Lower lobe of right lung (tissue), 2 donors: Measurements from ENCODE around the gene COL23A1. TPM values are rescaled to one million over a fixed set of nuclear protein-coding genes. Genes with fewer than 3 reads are reported as not detected.
A peak's percentile ranks its signal among the peaks of the same experiment; 100 is the strongest.

ENCODE experiments used
- ATAC-seq, 2 donors: fragments of 200-7000 bp; cut with Tn5 transposase; one replicate each; pipeline ENCODE4 v1.9.1; 2020 to 2022; ENCODE audit warnings: mild to moderate bottlenecking in 2 of 2, moderate library complexity in 2 of 2
- DNase-seq: peaks from one replicate; pipeline ENCODE4 v3.0.0-alpha.2; 2020
- H3K27ac ChIP-seq: fragments of 200-600 bp; one replicate; pipeline ENCODE4 v1.8.0; 2022
- H3K27me3 ChIP-seq: fragments of 200-600 bp; one replicate; pipeline ENCODE4 v1.8.0; 2022; ENCODE audit warnings: low read depth
- H3K36me3 ChIP-seq: fragments of 200-600 bp; one replicate; pipeline ENCODE4 v1.8.0; 2022; ENCODE audit warnings: mild to moderate bottlenecking
- H3K4me1 ChIP-seq: fragments of 200-600 bp; one replicate; pipeline ENCODE4 v1.8.0; 2022
- H3K4me3 ChIP-seq: fragments of 200-600 bp; one replicate; pipeline ENCODE4 v1.8.0; 2022; ENCODE audit warnings: mild to moderate bottlenecking
- H3K9me3 ChIP-seq: fragments of 200-600 bp; one replicate; pipeline ENCODE4 v1.8.0; 2022
- CTCF ChIP-seq: fragments of 200-600 bp; IDR thresholded peaks from one replicate; pipeline ENCODE4 v1.8.0; 2022; ENCODE audit warnings: antibody characterized with exemption, mild to moderate bottlenecking
- intact Hi-C: fragments of 100-400 bp; cut with DNase I; formaldehyde crosslinking; loops from one replicate; pipeline ENCODE4 v1.11.0; 2022
- total RNA-seq: library from RNA; stranded (reverse); fragmentation: NEBNext Ultra II Directional; extraction: Animal tissue kit (Norgen Biotek cat#: 25700); gene quantifications from one replicate; pipeline ENCODE4 v1.2.1, GENCODE V29; 2021
- donor health status: DM: no; HTN: yes; CAD: no; lungs with severe emphysema.

COL23A1 gene
- total RNA-seq, 1 donor from 2014 or later, result 1.2 TPM

DNA sequence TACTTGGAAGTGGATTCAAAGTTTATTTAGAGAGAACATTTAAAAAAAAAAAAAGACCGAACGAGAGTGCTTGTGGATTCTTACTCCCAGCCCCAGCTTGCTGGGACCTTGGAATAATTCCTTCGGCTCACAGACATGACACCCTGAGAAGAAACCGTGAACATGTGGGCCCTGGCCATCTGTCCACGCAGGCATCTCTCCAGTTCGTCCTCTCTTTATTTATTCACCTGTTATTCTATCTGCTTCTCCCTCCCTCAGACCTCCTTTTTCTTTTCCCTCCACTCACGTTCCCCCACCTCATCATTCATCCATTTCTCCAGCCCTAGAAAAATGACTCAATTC is 263.8 kb downstream of the COL23A1 start:
- Histone ChIP-seq H3K9me3 (no peaks in the 10 kb centered on the region), H3K27ac (peak overlapping the region; percentile 51), H3K4me1 (peaks cover 27% of the 10 kb centered on the region), H3K4me3 (no peak overlapping the region), H3K36me3 (no peaks in the 10 kb centered on the region), H3K27me3 (no peaks in the 10 kb centered on the region)
- peak; percentile 23 for DNase-seq
- intact Hi-C loops, result no loop called here
- TF ChIP-seq CTCF, result no peak
- ATAC-seq, result no peak

GRCh38 chr5:178325679-178326373 is 264.4 kb downstream of the COL23A1 start:
- DNase-seq, result peak; percentile 33
- intact Hi-C loops, result no loop called here

GRCh38 chr5:178325311-178325678 is 264.9 kb downstream of the COL23A1 start:
- TF ChIP-seq CTCF, result no peak
- Histone ChIP-seq H3K4me3 (no peak overlapping the region), H3K36me3 (no peaks in the 10 kb centered on the region), H3K4me1 (peaks cover 23% of the 10 kb centered on the region), H3K9me3 (no peaks in the 10 kb centered on the region), H3K27me3 (no peaks in the 10 kb centered on the region), H3K27ac (no peak overlapping the region)
- DNase-seq (no peak), ATAC-seq (no peak)
- intact Hi-C loops, result no loop called here

More at GRCh38 chr5:178325679-178326373, 264.4 kb downstream of the COL23A1 start:
- Histone ChIP-seq H3K27me3 (no peaks in the 10 kb centered on the region), H3K27ac (no peak overlapping the region), H3K4me3 (no peak overlapping the region), H3K9me3 (no peaks in the 10 kb centered on the region), H3K4me1 (peaks cover 23% of the 10 kb centered on the region), H3K36me3 (no peaks in the 10 kb centered on the region)
- ATAC-seq, result peak; percentile 57 to 61
- no peak for TF ChIP-seq CTCF

DNA sequence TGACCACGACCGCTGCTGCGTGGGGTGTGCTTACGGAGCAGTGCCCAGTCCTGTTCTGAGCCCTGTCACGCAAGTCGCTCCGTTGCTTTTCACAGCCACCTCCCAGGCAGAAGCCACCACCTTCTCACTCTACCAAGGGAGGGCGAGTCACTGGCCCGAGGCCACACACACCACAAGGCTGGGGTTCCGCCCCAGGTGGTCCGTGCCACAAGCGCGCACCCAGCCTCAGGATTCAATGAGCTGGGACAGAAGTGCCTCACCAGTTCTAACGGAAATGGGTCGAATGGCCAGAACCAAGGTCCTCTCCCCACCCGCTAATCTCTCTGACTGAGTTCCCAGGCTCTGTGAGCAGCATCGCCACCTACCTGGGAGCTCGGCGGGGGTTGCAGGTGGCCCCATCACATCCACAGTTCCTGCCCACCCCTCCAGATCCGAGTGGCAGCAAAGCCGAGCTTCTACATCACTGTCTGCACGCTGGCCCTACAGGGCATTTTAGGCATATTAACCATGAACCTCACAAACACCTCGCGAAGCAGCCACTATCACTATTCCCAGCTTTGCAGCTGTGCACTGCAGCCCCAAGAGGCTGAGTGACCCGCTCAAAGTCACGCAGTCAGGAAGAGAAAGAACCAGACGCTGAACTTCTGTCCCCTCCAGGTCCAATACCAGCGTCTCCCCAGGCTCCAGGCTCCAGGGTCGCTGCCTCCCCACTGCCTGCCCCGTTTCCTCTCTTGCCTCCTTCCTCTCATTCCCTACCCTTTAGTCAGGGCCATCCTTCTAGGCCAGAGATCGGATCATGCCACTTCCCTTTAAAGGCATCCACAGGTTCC is 265.5 kb downstream of the COL23A1 start:
- H3K27ac ChIP-seq, result no peak overlapping the region
- no peaks in the 10 kb centered on the region for H3K36me3 ChIP-seq
- H3K4me3 ChIP-seq, result no peak overlapping the region
- TF ChIP-seq CTCF, result no peak
- H3K4me1 ChIP-seq, result peaks cover 21% of the 10 kb centered on the region
- ATAC-seq, result no peak
- no peaks in the 10 kb centered on the region for H3K9me3 ChIP-seq
- peak; percentile 39 for DNase-seq
- intact Hi-C loops, result no loop called here
- H3K27me3 ChIP-seq, result no peaks in the 10 kb centered on the region

DNA sequence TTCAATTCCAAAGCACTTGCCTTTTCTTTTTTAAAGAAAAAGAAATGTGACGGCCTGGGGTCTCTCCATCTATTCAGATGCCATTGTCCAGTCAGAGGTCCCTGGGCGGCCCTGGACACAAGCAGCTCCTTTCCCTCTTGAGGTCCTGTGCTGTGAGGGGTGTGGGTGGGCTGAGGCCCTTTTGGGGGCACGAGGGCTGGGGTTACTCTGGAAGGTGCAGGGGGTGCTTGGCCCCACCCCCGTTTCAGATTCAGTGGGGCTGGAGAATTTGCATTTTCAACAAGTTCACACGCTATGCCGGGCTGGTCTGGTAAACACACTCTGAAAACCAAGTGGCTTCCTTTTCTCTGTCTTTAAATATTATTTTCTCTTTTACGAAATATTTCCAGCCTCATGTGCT is 266.2 kb downstream of the COL23A1 start:
- H3K4me1 ChIP-seq, result peaks cover 17% of the 10 kb centered on the region
- DNase-seq (no peak), ATAC-seq (no peak)
- no peak overlapping the region for H3K4me3 ChIP-seq
- H3K27ac ChIP-seq, result no peak overlapping the region
- no peak for TF ChIP-seq CTCF
- H3K9me3 ChIP-seq, result no peaks in the 10 kb centered on the region
- H3K36me3 ChIP-seq, result no peaks in the 10 kb centered on the region
- no peaks in the 10 kb centered on the region for H3K27me3 ChIP-seq
- intact Hi-C loops, result no loop called here
